GM21381 (cell line): ENCODE measurements around the gene SERPINB13.
A peak's percentile ranks its signal among the peaks of the same experiment; 100 is the strongest.

Source experiments
- ATAC-seq: cut with Tn5 transposase; IDR thresholded peaks from one replicate; pipeline ENCODE4 v1.9.1; 2021; ENCODE audit warnings: mild to moderate bottlenecking, moderate library complexity; ENCODE audit not compliant: unreplicated experiment

Gene SERPINB13, protein sequence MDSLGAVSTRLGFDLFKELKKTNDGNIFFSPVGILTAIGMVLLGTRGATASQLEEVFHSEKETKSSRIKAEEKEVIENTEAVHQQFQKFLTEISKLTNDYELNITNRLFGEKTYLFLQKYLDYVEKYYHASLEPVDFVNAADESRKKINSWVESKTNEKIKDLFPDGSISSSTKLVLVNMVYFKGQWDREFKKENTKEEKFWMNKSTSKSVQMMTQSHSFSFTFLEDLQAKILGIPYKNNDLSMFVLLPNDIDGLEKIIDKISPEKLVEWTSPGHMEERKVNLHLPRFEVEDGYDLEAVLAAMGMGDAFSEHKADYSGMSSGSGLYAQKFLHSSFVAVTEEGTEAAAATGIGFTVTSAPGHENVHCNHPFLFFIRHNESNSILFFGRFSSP

DNA sequence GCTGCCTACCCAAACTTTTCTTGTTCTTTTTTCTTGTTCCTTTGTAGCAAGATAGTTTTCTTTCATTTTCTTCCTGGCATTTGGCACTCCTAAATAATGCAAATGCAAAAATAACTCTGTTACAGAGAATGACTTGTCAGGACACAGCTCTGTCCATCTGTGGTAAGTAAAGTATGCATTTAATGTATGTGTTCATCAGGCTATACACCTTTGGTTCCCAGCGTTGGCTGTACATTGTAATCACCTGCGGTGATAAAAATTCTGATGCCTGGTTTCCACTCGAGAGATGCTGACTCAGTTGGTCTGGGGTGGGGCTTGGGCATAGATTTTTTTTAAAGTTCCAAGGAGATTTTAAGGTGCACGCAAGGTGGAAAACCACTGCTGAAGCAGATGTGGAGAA is at the start of gene SERPINB13:
Gene SERPINB13, plus strand, starts transcription at position 378 of the 400 bp plus-strand sequence. CDS start 1,325 bp downstream, outside the sequence.
- ATAC-seq: no peak

DNA sequence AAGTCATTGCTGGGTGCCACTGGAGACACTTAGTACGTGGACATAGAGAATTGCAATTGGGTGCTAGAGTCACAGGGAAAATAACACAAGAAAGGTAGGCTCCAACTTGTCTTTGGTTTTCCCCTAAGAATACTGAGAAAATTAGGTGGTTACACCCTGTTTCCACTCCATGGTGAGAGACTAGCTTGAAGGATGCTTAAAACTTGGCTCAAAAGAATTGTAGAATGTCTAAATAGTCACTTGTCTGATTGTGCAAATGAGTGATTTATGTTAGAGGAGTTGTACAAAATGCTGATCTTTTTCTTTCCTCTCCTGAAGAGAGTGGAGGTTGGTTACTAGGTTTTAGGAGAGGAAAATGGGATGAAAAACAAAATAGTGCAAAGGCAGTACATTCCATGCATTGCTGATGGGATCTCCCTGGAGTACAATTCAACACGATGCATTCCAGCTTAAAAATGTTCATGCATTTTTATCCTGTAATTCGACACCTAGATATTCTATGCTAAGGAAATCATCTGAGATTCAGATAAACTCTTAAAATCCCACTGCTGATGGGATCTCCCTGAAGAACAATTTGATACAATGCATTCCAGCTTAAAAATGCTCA is 47.1 kb upstream of the SERPINB13 start:
- ATAC-seq: no peak

DNA sequence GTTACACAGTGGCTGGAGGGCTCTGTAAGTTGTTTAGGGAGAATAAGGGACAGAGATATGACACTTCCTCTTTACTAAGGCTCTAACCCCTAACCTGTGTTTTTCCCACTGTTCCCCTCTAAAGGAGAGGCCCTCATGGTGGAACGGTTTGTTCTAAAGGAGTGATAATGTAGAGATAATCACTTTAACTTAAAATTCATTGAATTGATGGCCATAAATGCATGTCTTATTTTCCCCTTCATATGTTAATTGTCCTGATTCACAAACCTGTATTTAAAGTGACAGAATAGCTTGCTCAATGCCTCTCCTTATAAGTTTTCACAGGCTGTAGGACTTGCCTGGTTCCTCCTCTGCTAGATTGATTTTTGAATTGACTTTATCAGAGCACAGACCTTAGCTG is 45.1 kb upstream of the SERPINB13 start, which contains the start of gene SERPINB12:
Gene SERPINB12, plus strand, starts transcription at position 301 of the 400 bp plus-strand sequence. CDS start 13,791 bp downstream, outside the sequence.
- ATAC-seq: no peak

DNA sequence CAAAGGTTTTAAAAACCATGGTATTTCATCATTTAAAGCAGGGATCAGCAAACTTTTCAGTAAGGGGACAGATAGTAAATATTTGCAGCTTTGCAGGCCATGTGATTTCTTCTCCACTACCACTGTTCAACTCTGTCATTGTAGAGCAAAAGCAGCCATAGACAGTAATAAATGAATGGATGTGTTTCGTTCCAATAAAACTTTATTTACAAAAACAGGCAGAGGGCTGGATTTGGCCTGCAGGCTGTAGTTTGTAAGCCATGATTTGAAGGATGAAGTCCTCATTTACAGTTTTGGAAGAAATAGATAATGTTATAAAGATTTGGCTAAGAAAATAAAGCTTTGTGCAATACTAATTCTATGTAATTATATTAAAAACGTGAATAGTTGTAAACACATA is 43.1 kb upstream of the SERPINB13 start:
- no peak for ATAC-seq

DNA sequence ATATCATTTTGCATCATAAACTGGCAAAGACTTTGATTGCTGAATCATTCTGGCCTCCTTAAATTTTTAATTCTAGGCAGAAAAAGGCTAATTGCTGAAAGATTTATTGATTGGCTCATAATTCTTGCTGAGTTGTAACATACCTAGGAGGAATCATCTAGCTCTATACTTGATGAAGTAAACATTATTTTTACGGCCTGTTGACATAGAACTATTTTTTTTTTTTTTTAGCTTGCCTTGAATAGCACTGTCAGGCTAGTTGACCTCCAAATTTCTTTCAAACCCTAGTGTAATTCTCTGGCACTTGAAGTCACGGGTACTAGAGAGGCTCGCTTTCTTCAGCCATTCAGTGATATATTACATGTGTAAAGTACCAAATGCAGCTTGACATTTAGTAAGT is 42.1 kb upstream of the SERPINB13 start:
- no peak for ATAC-seq

DNA sequence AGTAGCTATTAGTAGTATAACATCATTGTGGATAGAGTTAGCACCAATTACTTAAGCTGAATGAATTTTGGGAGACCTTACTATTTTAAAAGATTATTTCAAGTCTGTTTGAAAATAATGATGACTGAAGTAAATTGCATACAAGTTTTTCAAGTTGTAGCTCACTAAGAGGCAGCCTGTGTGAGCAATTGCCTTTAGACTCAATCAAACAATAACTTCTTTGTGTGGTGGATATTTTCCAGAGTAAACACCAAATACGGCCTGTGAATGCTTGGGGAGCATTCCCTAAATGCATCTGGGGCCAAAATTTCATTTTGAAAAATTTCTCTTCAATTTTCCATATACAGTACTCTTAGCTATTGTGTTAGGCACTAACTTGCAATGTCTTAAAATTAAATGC is 37.1 kb upstream of the SERPINB13 start:
- no peak for ATAC-seq

DNA sequence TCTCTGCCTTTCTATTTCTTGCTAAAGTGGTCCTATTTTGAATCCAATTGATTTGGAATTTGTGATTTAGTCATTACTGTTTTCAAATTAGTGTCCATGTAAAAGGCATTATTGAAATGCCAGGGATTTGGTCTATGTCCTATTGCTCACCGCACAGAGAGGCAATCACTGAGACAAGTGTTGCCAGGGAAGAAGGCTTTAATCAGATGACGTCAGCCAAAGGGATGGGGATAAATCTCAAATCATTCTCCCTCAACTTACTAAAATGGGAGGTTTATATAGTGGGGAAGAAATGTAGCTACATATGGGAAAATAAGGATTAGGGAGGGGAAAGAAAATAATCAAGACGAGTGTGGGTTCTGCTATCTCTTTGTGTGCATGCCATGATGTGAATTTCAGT is 35.4 kb upstream of the SERPINB13 start:
- no peak for ATAC-seq

DNA sequence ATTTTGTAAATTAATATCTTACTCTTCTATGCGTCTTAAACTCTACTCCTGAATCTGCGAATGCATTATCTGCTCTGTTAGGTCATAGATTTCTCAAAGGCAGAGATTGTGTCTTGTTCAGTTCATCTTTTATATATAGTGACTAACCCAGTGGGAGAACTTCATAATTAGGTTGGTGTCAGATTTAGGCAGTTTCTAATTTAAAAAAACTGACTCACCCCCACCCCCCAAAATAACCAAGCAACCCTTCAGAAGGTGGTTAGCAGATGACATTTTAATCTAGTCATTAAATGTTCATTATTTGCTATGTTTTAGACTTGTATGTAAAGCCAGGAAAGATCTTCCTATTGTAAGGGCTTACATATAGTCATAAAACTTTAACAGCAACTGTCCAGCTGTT is 34.6 kb upstream of the SERPINB13 start:
- ATAC-seq: no peak

DNA sequence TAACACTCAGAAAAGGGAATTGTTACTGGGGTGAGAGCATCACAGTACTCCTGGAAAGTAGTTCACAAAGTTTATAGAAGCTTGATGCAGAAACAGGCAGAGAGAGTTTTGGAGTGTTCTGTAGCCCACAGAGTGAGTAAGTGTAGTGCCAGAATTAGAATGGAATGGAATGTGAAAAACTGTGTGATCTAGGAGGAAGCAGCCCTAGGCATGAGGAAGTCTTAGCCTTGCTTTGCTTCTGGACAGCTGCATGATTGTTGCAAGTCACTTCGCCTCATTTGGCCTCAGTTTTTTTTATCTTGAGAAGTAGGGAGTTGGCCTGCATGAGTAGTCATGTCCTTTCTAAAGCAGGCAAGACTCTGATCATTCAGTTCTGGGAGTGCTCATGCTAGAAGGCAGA is 34.1 kb upstream of the SERPINB13 start:
- no peak for ATAC-seq

DNA sequence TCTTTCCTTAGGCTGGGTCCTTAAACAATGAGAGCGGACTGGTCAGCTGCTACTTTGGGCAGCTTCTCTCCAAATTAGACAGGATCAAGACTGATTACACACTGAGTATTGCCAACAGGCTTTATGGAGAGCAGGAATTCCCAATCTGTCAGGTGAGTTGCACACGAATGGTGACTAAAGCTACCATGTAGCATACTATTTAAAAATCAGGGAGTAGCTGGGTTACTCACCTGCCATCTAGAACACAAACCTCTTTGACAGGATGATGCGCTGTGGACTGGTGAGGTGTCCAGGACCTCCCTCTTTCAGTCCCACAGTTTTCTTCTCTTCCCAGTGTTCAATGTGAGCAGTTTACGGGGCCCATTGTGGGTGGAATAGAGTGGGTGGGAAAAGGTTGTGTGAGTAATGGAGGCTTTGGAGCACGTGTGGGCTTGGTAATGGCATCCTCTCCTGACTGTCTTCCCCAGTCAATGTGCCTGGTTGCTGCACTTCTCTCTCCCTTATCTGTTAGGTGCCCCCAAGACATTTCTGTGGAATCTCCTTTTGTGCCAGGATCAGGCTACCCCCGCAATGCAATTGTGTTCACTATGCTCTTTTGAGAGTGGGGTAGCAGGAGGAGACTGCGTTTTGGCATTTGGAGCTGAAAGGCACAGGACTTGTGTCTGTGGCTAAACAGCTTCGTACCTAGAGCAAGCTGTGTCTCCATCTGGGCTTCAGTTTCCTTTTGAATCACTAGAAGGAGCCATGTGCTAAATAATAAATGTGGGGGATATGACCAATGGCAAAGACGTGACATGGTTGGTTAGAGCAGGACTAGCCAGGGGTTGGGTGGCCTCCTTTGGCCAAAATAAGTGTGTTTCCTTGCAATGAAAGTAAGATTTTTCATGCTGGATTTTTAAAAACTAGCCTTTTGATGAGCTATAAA is 27.3 kb upstream of the SERPINB13 start:
- no peak for ATAC-seq

DNA sequence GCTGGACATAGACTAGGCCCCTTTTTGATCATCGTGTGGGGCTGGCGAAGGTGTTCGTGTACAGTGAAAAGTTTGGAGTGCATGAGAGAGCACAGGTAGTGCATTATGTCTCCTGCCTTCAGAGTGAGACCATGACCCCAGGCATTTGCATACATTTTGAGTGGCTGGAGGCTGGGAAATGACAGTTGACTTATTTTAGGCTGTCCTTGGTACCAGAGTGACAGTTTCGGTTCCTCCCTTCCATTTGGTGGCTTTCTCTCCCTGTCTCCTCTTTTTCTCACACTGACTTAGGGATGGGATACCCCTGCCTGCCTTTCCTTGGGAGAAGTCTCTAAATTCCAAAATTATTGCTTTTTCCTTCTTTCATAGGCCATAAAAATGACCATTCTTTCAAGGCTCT is 24.9 kb upstream of the SERPINB13 start:
- peak; percentile 63 for ATAC-seq

DNA sequence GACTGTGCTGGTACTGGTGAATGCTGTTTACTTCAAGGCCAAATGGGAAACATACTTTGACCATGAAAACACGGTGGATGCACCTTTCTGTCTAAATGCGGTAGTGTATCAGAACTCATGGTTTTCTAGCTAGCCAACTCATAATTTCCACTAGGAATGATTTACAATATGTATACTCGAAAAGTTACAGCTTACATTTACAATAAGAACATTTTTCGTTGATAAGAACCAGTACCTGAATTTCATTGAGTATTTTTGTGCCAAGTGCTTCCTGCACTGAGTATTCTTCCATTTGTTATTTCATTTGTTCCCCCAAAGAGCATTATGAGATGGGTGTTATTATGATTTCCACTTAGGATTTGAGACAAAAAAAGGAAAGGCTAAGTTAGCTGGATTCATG is 23.1 kb upstream of the SERPINB13 start:
- ATAC-seq: no peak

DNA sequence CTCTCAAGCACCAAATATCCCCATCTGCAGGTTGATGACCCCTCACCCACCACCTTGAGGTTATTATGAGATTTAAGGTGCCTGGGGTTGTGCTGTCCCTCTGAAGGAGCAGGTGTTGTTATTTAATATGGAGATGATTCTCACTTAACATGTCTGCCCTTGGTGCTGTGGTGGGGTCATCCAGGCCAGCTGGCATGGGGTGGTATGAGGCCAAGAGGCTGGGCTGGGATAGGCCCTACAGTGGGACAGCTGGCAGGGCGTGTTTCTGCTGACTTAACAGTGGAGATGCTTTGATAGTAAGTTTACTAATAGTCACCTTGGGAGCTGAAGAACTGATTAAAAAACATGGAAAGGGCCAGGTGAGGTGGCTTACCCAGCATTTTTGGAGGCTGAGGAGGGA is 22.6 kb upstream of the SERPINB13 start:
- no peak for ATAC-seq

DNA sequence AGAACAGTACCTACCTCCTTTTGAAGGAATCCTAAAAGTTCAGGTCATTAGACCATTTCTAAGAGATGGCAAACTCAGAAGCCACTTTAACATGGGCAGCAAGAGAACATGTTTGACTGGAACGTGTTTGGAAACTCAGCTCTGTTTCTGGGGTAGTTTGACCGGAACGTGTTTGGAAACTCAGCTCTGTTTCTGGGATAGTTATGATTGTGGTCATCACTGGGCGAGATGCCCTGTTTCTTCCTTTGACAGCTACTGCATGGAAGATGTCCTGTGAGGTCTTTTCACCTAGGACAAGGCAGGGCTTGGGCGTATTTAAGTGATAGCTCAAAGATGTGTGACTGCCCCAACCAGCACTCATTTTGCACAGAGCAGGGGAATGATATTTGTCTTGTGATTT is 19.9 kb upstream of the SERPINB13 start:
- ATAC-seq: no peak

DNA sequence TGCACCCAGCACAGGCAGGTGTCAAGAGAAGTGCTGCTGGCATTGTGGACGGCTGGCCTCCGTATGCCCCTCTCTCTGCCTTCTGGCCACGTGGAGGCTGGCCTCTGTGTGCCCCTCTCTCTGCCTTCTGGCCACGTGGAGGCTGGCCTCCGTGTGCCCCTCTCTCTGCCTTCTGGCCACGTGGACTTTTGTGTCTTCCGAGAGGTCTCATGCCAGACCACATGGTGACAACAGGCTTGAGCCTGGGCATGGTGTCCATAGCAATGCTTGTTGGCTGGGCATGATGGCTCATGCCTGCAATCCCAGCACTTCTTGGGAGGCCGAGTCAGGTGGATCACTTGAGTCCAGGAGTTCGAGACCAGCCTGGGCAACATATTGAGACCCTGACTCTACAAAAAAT is 19.3 kb upstream of the SERPINB13 start:
- ATAC-seq: no peak

DNA sequence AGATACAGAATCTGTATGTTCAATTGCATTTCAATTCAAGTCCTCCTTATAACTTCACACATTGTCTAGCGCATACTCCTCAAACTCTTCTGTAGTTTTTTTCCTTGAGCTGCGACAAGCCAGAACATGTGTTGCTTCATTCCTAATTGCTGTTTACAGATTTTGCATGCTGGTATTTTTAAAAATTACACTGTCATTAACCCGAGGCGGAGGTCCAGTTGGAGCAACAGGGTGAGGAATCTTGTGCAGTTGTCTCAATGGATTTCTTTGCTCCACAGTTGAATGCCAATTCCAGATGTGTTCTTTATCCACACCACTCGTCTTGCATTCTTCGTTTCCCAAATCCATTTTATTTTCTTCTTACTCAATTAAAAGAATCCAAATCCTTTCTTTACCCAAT is 16.4 kb upstream of the SERPINB13 start:
- ATAC-seq: no peak

DNA sequence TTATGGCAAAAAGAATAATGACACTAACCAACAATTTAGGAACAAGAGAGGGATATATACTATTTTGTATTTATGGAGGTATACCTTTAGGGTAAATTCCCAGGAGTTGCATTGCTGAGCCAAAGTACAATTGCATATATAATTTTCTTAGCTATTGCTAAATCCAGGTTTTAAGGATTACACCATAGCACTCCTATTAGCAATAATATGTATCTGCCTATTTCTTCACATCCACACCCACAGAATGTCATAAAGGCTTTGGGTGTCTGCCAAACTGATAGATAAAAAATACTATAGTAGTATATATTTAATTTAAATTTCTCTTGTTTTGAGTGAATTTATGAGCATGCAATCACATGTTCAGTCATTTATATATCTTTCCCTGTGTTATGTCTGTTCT is 11.5 kb upstream of the SERPINB13 start:
- ATAC-seq: no peak

DNA sequence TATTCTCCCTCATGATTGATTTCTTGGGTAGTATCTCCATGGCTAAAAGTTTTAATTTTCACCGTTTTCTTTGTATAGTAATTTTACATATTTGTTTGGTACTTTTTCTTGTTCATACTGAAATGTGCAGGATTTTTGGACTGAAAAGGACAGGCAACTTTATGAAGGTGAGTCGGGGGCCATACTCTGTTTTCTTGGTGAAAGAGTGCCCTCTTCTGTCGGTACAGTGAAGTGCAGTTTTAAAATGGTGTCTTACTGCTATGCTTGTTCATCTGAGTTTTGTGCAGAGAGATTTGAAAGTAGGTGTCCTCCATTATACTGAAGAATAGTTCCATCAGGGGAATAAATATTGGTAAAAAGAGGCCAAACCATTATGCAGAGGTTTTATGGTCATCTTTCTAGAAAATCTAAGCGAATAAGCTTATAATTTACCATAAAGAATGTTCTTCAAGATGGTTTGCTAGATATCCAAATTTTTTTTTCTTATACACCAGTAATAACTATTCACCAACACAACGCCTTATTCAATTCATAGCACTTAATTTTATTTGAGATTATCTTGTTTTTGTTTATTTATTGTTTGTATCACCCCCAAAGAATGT is 8.7 kb upstream of the SERPINB13 start:
- peak; percentile 81 for ATAC-seq

DNA sequence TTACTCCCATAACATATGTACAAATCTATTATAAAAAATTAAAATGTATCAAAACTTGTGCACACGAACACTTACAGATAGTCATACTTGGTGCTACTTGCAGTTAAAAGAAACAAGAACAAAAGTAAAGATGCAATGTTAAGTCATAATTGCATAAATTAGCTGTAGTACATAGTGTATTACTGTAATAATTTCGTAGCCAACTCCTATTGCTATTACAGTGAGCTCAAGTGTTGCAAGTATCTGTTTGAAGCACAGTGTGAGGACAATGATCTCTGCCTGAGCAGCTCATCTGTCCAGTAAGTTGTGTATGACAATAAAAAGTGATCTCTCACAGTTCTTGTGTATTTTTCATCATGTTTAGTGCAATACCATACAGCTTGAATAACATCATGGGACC is 7.5 kb upstream of the SERPINB13 start:
- no peak for ATAC-seq

DNA sequence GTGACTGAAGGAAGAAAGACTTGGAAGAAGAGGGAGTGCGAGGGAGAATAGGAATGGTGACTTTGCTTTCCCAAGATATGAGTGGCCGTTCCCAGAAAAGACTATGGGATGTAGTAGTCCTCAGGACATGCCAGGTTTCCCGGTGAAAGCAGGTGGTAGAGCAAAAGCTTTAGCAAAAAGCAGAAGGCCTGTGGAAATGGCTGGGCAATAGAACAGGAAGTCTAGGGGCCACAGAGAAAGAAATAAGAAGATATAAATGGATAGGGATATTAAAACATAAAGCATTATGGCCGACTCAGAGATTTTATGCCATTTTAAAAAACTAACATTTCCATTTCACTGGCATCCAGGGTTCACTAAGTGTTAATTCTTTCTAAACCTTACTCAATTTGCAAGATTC is 1.2 kb upstream of the SERPINB13 start:
- ATAC-seq: no peak

DNA sequence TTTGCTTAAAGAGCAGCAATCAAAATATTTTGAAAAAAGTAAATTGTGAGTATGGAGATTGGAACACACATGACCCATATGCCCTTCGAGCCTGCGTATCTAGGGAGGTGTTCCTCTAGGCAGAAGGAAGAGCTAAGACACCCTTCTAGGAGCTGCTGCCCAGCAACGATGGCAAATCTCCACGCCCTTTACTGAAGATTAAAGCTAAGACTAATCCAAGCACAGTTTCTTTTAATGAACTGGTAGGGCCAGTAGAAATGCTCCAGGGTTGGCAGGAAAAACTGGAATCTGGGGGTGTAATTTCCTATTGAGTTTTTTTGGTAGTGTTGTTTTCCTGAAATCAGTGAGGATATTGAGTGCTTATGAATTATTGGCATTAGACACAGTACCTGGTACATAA is 712 bp upstream of the SERPINB13 start:
- no peak for ATAC-seq
